Activated naive CD4-positive, alpha-beta T cell treated with Interleukin-2 at 50 U/mL for 16 hours (primary cell): ENCODE measurements around the gene GPN3.
"Not testable (repeated sequence)": the region's sequence is repeated elsewhere in the genome, so short reads cannot be mapped to it uniquely, and the experiment has no call there.

Experiments
- DNase-seq: peaks from one replicate; pipeline ENCODE4 v3.0.0-alpha.2; 2020

The GPN3 gene

DNA sequence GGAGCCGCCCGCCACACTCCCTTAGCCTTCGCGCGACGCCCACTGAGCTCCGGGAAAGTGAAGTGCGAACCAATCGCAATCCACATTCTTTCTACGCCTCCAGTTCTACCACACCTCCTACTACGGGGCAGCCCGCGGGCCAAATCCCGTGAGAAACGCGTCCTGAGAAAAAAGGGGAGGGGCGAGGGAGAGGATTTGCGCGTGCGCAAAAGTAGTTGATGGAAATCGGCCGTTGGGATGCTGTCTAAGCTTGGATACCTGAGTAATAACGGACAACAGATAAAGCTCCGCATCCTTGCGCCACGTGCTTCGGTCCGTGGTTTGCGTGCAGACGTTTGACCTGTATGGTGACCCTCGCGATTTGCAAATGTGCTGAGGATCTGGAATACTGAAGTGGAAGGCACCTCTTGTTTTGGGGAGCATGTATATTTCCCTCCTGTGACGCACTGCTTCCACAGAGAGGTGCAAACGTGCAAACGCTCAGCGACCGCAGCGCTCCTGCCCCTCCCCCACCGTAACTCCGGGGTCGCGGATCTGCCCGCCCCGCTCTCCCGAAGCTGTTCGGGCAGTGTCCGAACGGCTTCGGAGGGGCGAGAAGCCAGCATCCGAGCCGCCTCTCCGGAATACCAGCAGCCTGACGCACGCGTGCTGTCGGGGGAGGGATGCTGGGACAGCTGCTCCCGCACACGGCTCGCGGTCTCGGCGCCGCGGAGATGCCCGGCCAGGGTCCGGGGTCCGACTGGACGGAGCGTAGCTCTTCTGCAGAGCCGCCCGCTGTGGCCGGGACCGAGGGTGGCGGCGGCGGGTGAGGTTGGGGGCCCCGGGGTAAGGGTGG is at the start of gene GPN3, which contains the start of gene FAM216A:
GPN3 (minus strand) TSS at position 44 of the 835 bp plus-strand sequence. CDS start 54 bp downstream, outside the sequence.
FAM216A (plus strand) TSS at position 632 of the 835 bp plus-strand sequence; CDS start at position 663, 31 bp downstream.
- DNase-seq = peak; percentile 95

DNA sequence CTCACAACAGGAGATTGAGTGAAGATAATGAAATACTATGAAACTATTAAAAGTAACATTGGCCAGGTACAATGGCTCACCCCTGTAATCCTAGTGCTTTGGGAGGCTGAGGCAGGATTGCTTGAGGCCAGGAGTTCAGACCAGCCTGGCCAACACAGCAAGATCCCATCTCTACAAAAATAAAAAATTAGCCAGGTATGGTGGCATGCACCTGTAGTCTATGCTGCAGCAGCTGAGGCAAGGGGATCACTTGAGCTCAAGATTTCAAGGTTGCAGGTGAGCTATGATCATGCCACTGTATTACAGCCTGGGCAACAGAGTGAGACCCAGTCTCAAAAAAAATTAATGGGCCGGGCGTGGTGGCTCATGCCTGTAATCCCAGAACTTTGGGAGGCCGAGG is 48.9 kb upstream of the GPN3 start:
- no peak for DNase-seq

- no peak for DNase-seq
These were observed 46.3 kb upstream of the GPN3 start for GRCh38 chr12:110514363-110514762.

DNA sequence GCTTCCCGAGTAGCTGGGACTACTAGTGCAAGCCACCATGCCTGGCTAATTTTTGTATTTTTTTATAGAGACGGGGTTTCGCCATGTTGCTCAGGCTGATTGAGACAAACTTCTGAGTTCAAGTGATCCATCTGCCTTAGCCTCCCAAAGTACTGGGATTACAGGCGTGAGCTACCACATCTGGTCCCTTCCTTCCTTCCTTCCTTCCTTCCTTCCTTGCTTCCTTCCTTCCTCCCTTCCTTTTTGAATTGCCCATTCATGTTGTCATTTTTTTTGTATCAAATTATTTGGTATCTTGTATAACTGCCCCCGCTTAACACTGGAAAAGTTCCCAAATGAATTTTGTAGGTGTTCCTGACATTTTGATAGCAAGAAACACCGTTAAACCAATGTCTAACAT is 45.8 kb upstream of the GPN3 start:
- no peak for DNase-seq

DNA sequence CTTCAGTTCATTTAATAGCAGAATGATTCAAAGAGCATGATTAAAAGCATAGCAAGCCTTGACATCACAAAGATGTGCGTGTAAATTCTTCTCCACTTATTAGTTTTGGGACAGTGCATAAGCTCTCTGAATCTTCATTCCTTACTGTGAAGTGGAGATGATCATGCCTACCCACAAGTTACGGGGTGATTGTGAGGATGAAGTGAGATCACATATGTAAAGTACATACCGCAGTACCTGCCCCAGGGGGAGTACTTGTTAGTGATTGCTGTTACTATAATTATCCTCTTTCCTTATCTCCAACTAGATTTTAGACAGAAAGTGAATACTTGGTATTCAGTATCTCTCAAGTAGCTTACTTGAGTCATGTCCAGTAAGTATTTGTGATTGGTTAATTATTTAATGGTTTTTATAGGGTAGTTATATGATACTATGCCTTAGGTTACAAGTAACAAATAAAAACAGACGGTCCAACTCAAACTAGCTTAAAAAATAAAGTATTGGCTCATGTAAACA is 40.1 kb upstream of the GPN3 start:
- no peak for DNase-seq

- DNase-seq = no peak
These were observed 37.3 kb upstream of the GPN3 start for GRCh38 chr12:110505332-110505731.

- no peak for DNase-seq
These were observed 35.4 kb upstream of the GPN3 start for GRCh38 chr12:110503432-110503831.

GRCh38 chr12:110501752-110502738 is 34.0 kb upstream of the GPN3 start, which contains the start of the genes RAD9B and VPS29:
RAD9B (plus strand) TSS chr12:110502331; CDS start chr12:110502338, 7 bp downstream.
VPS29 (minus strand) TSS chr12:110502111; CDS start chr12:110502051, 60 bp downstream.
- peak; percentile 99 for DNase-seq

GRCh38 chr12:110501399-110501751 is 33.3 kb upstream of the GPN3 start:
- no peak for DNase-seq

DNA sequence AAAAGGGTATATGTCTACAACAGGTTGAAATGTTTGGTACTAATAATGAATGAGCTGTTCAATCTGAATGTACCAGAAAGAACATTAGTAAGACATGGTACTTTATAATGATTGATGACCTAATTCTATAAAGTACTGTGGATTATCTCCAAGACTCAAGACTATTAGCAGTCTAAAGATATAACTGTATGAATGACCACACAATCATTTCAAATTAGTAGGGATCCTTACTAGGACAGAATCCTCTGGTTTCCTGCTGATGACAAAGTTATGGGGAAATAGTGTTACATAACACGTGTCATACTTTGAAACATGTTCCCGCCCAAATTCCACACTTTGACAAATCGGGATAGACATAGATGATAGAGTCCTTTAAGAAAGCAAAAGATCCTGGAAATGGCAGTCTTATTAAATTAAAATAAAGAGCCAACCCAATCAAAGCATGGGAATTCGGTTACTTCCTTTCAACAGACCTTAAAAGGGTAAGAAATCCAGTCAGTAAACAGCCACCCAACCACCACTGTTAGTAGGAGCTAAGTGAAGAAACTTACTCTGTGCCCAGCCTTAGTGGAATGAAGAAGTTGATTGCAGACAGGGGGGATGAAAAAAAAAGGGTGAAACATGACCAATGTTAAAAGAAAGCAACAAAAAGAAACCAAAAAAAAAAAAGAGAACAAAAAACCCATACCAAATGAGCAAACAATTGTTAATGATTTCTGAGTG is 31.1 kb upstream of the GPN3 start:
- no peak for DNase-seq

DNA sequence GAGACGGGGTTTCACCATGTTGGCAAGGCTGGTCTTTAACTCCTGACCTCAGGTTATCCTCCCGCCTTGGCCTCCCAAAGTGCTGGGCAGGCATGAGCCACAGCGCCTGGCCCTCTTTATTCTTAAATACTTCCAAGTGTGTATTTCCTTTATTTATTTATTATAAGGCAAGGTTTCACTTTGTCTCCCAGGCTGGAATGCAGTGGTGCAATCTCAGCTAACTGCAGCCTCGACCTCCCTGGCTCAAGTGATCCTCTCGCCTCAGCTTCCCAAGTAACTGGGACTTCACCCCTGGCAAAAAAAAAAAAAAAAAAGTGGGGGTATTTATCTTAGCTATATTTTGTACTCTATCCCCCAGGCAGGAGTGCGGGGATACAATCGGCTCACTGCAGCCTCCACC is 7.4 kb upstream of the GPN3 start:
- no peak for DNase-seq

GRCh38 chr12:110467847-110468213 is 227 bp downstream of the GPN3 start:
- DNase-seq = no peak

DNA sequence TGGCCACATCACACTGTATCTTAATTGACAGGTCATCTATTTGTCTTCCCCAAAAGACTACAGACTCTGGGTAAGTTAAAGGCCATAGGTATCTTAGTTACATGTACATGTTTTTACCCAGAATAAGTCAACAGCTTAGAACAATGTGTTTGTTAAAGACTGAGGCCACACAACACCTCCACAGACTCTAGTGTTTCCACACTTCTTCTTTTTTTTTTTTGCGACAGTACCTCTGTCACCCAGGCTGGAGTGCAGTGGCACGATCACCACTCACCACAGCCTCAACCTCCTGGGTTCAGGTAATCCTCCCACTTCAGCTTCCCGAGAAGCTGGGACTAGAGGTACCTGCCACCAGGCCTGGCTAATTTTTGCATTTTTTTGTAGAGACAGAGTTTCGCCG is 1.3 kb downstream of the GPN3 start:
- DNase-seq = no peak

GRCh38 chr12:110465765-110466164 is 2.3 kb downstream of the GPN3 start:
- DNase-seq = not testable (repeated sequence)

- DNase-seq = no peak
These were observed 3.0 kb downstream of the GPN3 start for GRCh38 chr12:110465024-110465423.

GRCh38 chr12:110461189-110461588 is 6.9 kb downstream of the GPN3 start:
- DNase-seq = not testable (repeated sequence)

DNA sequence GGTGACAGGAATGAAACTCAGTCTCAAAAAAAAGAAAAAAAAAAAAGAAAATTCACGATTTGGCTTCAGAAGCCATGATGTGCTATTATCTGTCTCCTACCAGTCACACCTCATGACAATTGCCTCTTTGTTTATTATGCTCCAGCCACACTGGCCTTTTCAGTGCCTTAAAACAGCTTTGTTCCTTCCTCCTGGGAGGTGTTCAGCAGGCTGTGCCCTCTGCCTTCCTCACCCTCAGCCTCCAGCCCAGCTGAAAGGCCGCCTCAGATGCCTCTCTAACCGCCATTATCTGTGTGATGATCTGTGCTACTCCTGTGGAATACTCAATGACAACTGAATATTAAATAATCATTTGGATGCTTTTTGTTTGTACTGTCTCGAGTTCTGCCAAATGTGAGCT is 9.3 kb downstream of the GPN3 start:
- no peak for DNase-seq

- DNase-seq = no peak
These were observed 14.3 kb downstream of the GPN3 start for GRCh38 chr12:110453569-110454296.

DNA sequence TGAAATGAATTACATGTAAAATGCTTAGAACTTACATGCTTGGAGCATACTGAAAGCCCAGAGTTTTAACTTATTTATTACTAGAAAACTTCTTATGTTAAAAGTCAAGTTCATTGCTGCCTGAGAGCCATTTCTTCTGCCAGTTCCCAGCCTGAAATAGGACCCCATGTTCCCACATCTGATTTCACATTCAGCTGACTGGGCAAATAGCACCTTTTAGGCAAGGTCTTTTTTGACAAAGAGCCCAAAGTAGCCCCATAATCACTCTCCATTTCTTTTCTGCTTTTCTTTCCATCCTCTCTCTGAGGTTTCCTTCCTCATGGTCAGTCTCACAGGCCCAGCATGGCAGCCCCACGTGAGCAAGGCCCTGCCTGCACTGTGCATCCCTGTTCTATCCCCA is 16.8 kb downstream of the GPN3 start:
- no peak for DNase-seq

GRCh38 chr12:110449799-110450497 is 18.1 kb downstream of the GPN3 start, which contains the start of gene ARPC3:
ARPC3 (minus strand) TSS chr12:110450337; CDS start chr12:110450260, 77 bp downstream.
- peak; percentile 96 for DNase-seq

GRCh38 chr12:110444455-110444854 is 23.6 kb downstream of the GPN3 start:
- DNase-seq = no peak
